Gastroesophageal sphincter (tissue), 3 donors: ENCODE results near the gene LYRM4.

Experiments used
- POLR2A ChIP-seq, 2 donors: fragments of 450-650 bp; IDR thresholded peaks; one replicate each; pipeline ENCODE4 v1.6.1; 2017; ENCODE audit warnings: antibody characterized with exemption in 2 of 2, mild to moderate bottlenecking in 2 of 2, moderate library complexity in 1 of 2
- POLR2AphosphoS5 ChIP-seq: sonication (generic); formaldehyde crosslinking; IDR thresholded peaks from one replicate; pipeline ENCODE4 v1.6.1; 2017; ENCODE audit warnings: antibody characterized with exemption
- TF ChIP-seq, protein P1 (sequence below), 4 experiments: fragments of 200-600 bp in 2 of 4; fragments of 450-650 bp in 2 of 4; sonication (generic) in 1 of 4; IDR thresholded peaks; one replicate each; pipeline ENCODE4 v1.5.1; 2017 to 2019; ENCODE audit warnings: antibody characterized with exemption in 4 of 4, mild to moderate bottlenecking in 2 of 4, moderate library complexity in 2 of 4

DNA sequence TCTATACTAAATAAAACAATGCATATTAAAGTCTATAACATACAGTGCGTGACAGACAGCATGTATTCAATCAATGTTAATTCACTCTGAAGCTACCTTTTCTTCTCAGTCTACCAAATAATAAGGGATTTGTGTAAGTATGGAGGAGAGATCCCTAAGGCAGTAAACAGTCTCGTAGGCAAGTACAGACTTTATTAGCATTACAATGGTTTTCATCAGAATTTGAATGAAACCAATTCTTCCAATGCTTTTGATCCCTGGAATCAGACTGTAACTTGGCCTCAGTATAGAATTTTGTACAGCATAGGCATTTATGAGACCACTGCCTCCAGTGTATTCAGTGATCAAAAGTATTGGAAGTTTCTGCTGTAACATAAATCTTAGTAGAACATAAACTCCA lies 19.5 kb downstream of the LYRM4 start:
- TF ChIP-seq, protein P1, sequence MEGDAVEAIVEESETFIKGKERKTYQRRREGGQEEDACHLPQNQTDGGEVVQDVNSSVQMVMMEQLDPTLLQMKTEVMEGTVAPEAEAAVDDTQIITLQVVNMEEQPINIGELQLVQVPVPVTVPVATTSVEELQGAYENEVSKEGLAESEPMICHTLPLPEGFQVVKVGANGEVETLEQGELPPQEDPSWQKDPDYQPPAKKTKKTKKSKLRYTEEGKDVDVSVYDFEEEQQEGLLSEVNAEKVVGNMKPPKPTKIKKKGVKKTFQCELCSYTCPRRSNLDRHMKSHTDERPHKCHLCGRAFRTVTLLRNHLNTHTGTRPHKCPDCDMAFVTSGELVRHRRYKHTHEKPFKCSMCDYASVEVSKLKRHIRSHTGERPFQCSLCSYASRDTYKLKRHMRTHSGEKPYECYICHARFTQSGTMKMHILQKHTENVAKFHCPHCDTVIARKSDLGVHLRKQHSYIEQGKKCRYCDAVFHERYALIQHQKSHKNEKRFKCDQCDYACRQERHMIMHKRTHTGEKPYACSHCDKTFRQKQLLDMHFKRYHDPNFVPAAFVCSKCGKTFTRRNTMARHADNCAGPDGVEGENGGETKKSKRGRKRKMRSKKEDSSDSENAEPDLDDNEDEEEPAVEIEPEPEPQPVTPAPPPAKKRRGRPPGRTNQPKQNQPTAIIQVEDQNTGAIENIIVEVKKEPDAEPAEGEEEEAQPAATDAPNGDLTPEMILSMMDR (IDR thresholded peaks at IDR 0.05) = no peak
- no peak for TF ChIP-seq POLR2AphosphoS5
- no peak for TF ChIP-seq POLR2A (IDR thresholded peaks at IDR 0.05)
